ENCODE measurements around the gene ELK3.
"Not testable (repeated sequence)": the region's sequence is repeated elsewhere in the genome, so short reads cannot be mapped to it uniquely, and the experiment has no call there.

ELK3 gene

GRCh38 chr12:96311191-96311590, 117.0 kb downstream of the ELK3 start:
- no peak for DNase-seq (ENCODE audit: low spot score)

GRCh38 chr12:96313606-96314005, 119.4 kb downstream of the ELK3 start:
- DNase-seq (ENCODE audit: low spot score), result no peak

- no peak for DNase-seq (ENCODE audit: low spot score)
These were observed 120.5 kb downstream of the ELK3 start for GRCh38 chr12:96314723-96315122.

- peak; percentile 32 for DNase-seq (ENCODE audit: low spot score)
These were observed 121.7 kb downstream of the ELK3 start for GRCh38 chr12:96315741-96316481.

GRCh38 chr12:96317801-96318200, 123.6 kb downstream of the ELK3 start:
- DNase-seq (ENCODE audit: low spot score), result not testable (repeated sequence)
